ENCODE data around the gene EPS15.
A peak's percentile ranks its signal among the peaks of the same experiment; 100 is the strongest.
"Not testable (repeated sequence)": the region's sequence is repeated elsewhere in the genome, so short reads cannot be mapped to it uniquely, and the experiment has no call there.

The EPS15 gene
- total RNA-seq: 140 to 189 (median 168) reads per million in 4 donors

- DNase-seq: peak; percentile 75 to 85 (median 79)
Observed at GRCh38 chr1:51519048-51519864, at the start of gene EPS15. Gene EPS15 (minus strand): TSS chr1:51519266. CDS start chr1:51519231, 35 bp downstream.

GRCh38 chr1:51568231-51568935, 49.3 kb upstream of the EPS15 start:
- DNase-seq: no peak

- DNase-seq: no peak
Observed at GRCh38 chr1:51567653-51568052, 48.6 kb upstream of the EPS15 start.

GRCh38 chr1:51566260-51566659, 47.2 kb upstream of the EPS15 start:
- no peak for DNase-seq

GRCh38 chr1:51565009-51565408, 45.9 kb upstream of the EPS15 start:
- no peak for DNase-seq

GRCh38 chr1:51564124-51564523, 45.1 kb upstream of the EPS15 start:
- peak in 1 of 5 donors; percentile 58 for DNase-seq

- no peak for DNase-seq
Observed at GRCh38 chr1:51561702-51562101, 42.6 kb upstream of the EPS15 start.

GRCh38 chr1:51560895-51561294, 41.8 kb upstream of the EPS15 start:
- DNase-seq: not testable (repeated sequence)

- no peak for DNase-seq
Observed at GRCh38 chr1:51560034-51560433, 41.0 kb upstream of the EPS15 start.

GRCh38 chr1:51559501-51559900, 40.4 kb upstream of the EPS15 start:
- no peak for DNase-seq

GRCh38 chr1:51559064-51559500, 40.0 kb upstream of the EPS15 start:
- DNase-seq: no peak

GRCh38 chr1:51558375-51558924, 39.4 kb upstream of the EPS15 start:
- DNase-seq: peak in 1 of 5 donors; percentile 76

GRCh38 chr1:51557168-51557567, 38.1 kb upstream of the EPS15 start:
- no peak for DNase-seq

- no peak for DNase-seq
Observed at GRCh38 chr1:51555866-51556619, 37.0 kb upstream of the EPS15 start.

GRCh38 chr1:51553911-51554310, 34.8 kb upstream of the EPS15 start:
- DNase-seq: no peak

- DNase-seq: no peak
Observed at GRCh38 chr1:51552929-51553807, 34.1 kb upstream of the EPS15 start.

- peak in 1 of 5 donors; percentile 39 for DNase-seq
Observed at GRCh38 chr1:51551848-51552296, 32.8 kb upstream of the EPS15 start.

GRCh38 chr1:51551081-51551480, 32.0 kb upstream of the EPS15 start:
- no peak for DNase-seq

- no peak for DNase-seq
Observed at GRCh38 chr1:51549901-51550300, 30.8 kb upstream of the EPS15 start.

GRCh38 chr1:51549016-51549619, 30.1 kb upstream of the EPS15 start:
- peak in 1 of 5 donors; percentile 36 for DNase-seq

GRCh38 chr1:51543858-51544257, 24.8 kb upstream of the EPS15 start:
- DNase-seq: no peak

All from T-helper 1 cell (primary cell).